ENCODE measurements around the gene MMP24OS.

The MMP24OS gene

DNA sequence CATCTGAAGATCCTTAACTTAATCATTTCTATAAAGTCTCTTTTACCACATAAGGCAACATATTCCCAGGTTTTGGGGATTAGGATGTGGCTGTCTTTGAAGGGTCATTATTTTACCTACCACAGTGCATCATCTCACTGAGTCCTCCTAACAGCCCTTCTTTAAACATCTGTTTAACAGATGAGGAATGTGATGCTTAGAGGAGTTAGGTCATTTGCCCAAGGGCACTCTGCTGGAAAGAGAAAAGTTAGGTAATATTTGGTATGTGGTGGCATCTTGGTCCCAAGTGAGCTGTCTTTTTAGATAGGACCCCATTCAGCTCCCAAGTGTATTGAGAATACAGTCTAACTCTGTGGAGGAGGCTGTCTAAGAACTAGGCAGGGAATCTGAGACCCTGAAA is 40.4 kb downstream of the MMP24OS start:
- no peak overlapping the region for H3K27ac ChIP-seq (ENCODE audit: low read depth, low read length)
- H3K4me1 ChIP-seq (ENCODE audit: control insufficient read depth in 1 of 2, insufficient read depth in 2 of 2, low read length in 2 of 2), result no peaks in the 10 kb centered on the region
- no peaks in the 10 kb centered on the region for H3K27me3 ChIP-seq (ENCODE audit: control insufficient read depth in 1 of 2, insufficient read depth in 2 of 2, low read length in 2 of 2)
- no peak overlapping the region for H3K4me3 ChIP-seq (ENCODE audit: low read depth in 1 of 2, low read length in 2 of 2)
- H3K36me3 ChIP-seq (ENCODE audit: control insufficient read depth in 1 of 2, insufficient read depth in 2 of 2, low read length in 2 of 2), result no peaks in the 10 kb centered on the region
- H3K9ac ChIP-seq (ENCODE audit: low read depth in 1 of 2, low read length in 2 of 2), result no peak overlapping the region
- H3K9me3 ChIP-seq (ENCODE audit: control insufficient read depth in 1 of 2, low read length in 2 of 2), result no peaks in the 10 kb centered on the region

DNA sequence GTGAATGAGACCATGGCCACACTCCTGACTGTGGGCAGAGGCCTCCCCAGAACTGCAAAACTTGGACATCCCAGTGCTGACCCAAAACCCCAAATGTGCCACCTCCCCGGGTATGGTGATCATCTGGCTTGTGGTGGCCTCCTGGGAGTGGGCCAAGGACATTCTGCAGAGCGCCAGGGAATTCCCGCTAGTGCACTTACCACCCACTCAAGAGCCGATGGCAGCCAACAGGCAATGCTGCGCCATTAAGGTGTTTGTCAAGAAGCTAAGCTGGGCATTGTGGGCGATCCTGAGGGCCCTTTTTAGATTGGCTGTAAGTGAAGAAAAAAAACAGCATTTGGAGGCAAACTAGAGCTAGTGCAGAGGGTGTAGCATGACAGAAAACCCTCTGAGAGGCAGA is 42.0 kb downstream of the MMP24OS start:
- no peaks in the 10 kb centered on the region for H3K9me3 ChIP-seq (ENCODE audit: control insufficient read depth in 1 of 2, low read length in 2 of 2)
- H3K9ac ChIP-seq (ENCODE audit: low read depth in 1 of 2, low read length in 2 of 2), result no peak overlapping the region
- H3K4me1 ChIP-seq (ENCODE audit: control insufficient read depth in 1 of 2, insufficient read depth in 2 of 2, low read length in 2 of 2), result no peaks in the 10 kb centered on the region
- no peaks in the 10 kb centered on the region for H3K36me3 ChIP-seq (ENCODE audit: control insufficient read depth in 1 of 2, insufficient read depth in 2 of 2, low read length in 2 of 2)
- no peaks in the 10 kb centered on the region for H3K27me3 ChIP-seq (ENCODE audit: control insufficient read depth in 1 of 2, insufficient read depth in 2 of 2, low read length in 2 of 2)
- no peak overlapping the region for H3K4me3 ChIP-seq (ENCODE audit: low read depth in 1 of 2, low read length in 2 of 2)
- H3K27ac ChIP-seq (ENCODE audit: low read depth, low read length), result no peak overlapping the region

DNA sequence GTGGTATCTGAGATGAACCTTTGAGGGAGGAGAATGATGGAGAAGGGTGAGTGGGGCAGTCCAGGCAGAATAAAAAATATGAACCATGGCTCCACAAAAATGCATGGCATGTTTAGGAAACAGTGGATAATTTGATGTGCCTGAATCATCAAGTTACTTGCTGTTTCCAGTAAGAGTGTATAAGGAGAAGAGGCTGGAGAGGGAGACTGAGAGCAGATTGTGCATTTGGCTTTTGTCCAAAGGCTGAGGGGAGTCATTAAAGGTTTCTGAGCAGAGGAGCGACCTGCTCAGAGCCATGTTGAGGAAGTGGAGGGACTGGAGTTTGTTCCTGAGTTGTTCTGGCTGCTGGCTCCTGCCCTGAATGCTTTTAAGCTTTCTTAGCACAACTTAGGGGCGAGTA is 45.3 kb downstream of the MMP24OS start:
- no peak overlapping the region for H3K9ac ChIP-seq (ENCODE audit: low read depth in 1 of 2, low read length in 2 of 2)
- H3K27ac ChIP-seq (ENCODE audit: low read depth, low read length), result no peak overlapping the region
- peaks cover 0 to 5% of the 10 kb centered on the region in 2 donors for H3K27me3 ChIP-seq (ENCODE audit: control insufficient read depth in 1 of 2, insufficient read depth in 2 of 2, low read length in 2 of 2)
- H3K36me3 ChIP-seq (ENCODE audit: control insufficient read depth in 1 of 2, insufficient read depth in 2 of 2, low read length in 2 of 2), result no peaks in the 10 kb centered on the region
- no peaks in the 10 kb centered on the region for H3K4me1 ChIP-seq (ENCODE audit: control insufficient read depth in 1 of 2, insufficient read depth in 2 of 2, low read length in 2 of 2)
- no peaks in the 10 kb centered on the region for H3K9me3 ChIP-seq (ENCODE audit: control insufficient read depth in 1 of 2, low read length in 2 of 2)
- H3K4me3 ChIP-seq (ENCODE audit: low read depth in 1 of 2, low read length in 2 of 2), result no peak overlapping the region

DNA sequence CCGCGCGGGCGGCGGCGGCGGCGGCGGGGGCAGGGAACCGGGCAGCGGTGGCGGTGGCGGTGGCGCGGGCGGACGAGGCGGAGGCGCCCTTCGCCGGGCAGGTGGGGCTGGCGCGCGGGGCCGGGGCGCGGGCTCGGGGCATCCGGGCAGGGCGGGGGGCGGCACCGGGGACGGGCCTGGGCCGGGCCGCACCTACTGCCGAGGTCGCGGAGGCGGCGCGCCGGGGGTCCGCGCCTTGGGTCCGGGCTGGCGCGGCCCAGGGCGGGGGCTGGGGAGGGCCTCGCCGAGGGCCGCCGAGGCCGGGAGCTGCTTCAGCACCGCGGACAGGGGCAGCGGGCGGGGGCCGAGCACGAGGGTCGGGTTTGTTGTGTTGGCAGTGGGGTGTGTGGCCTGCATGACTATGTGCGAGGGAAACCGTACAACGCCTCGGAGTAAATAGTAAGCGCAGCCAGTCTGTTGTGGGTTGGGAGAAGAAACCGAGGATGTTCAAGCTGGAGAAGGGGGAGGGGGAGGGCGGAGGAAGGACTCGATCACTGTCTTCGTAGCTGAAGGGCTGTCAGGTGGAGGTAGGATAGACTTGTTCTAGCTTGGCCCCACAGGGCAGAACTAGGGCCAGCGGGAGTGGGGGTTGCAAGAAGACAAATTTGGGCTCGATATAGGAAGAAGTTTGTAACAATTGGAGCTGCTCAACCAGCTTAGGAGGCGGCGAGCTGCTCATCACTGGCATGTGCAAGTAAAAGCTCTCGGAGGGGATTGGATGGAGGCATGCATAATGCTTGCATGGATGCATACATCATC is 50.8 kb downstream of the MMP24OS start:
- Histone ChIP-seq H3K9me3 (ENCODE audit: control insufficient read depth in 1 of 2, low read length in 2 of 2) (no peaks in the 10 kb centered on the region), H3K4me1 (ENCODE audit: control insufficient read depth in 1 of 2, insufficient read depth in 2 of 2, low read length in 2 of 2) (peaks cover 0 to 3% of the 10 kb centered on the region in 2 donors), H3K36me3 (ENCODE audit: control insufficient read depth in 1 of 2, insufficient read depth in 2 of 2, low read length in 2 of 2) (no peaks in the 10 kb centered on the region), H3K27me3 (ENCODE audit: control insufficient read depth in 1 of 2, insufficient read depth in 2 of 2, low read length in 2 of 2) (peaks cover 11% of the 10 kb centered on the region in 2 donors), H3K9ac (ENCODE audit: low read depth in 1 of 2, low read length in 2 of 2) (no peak overlapping the region), H3K27ac (ENCODE audit: low read depth, low read length) (no peak overlapping the region), H3K4me3 (ENCODE audit: low read depth in 1 of 2, low read length in 2 of 2) (peak overlapping the region; percentile 11 to 48)
